Urinary bladder (tissue), 4 donors: ENCODE results near the gene MAP4K4. TPM values are rescaled to one million over a fixed set of nuclear protein-coding genes. Genes with fewer than 3 reads are reported as not detected.

ENCODE experiments used
- DNase-seq: peaks from one replicate; pipeline ENCODE4 v3.0.0-alpha.2; 2015; ENCODE audit errors: extremely low spot score
- H3K27ac ChIP-seq: one replicate; pipeline ENCODE4 v1.5.1; 2013; ENCODE audit warnings: low read depth, mild to moderate bottlenecking, moderate library complexity
- H3K36me3 ChIP-seq: one replicate; pipeline ENCODE4 v1.6.1; 2013; ENCODE audit warnings: mild to moderate bottlenecking, moderate library complexity; ENCODE audit not compliant: insufficient read depth
- H3K4me1 ChIP-seq: one replicate; pipeline ENCODE4 v1.6.1; 2013; ENCODE audit warnings: mild to moderate bottlenecking, moderate library complexity; ENCODE audit not compliant: insufficient read depth
- H3K4me3 ChIP-seq: one replicate; pipeline ENCODE4 v1.5.1; 2013; ENCODE audit warnings: low read depth, low read length
- WGBS: extraction: QIAGEN DNeasy Blood & Tissue Kit; methylation state at CpG from one replicate; pipeline ENCODE4 v1.1.7; 2013; 5-methylcytosine and 5-hydroxymethylcytosine counted together
- polyA plus RNA-seq: library from polyadenylated mRNA; stranded (reverse); fragments of 200-250 nt; gene quantifications from one replicate; pipeline ENCODE4 v1.2.3, GENCODE V29; 2013
- total RNA-seq: library from RNA; depleted of rRNA; stranded (reverse); fragments of >200 nt; gene quantifications from one replicate; pipeline ENCODE4 v1.2.3, GENCODE V29; 2014
- donor health status: healthy with polysubstance abuse.
- donor health status: healthy.

Gene MAP4K4
- total and polyA plus RNA-seq, 2 donors: 26.5 to 75.7 TPM

DNA sequence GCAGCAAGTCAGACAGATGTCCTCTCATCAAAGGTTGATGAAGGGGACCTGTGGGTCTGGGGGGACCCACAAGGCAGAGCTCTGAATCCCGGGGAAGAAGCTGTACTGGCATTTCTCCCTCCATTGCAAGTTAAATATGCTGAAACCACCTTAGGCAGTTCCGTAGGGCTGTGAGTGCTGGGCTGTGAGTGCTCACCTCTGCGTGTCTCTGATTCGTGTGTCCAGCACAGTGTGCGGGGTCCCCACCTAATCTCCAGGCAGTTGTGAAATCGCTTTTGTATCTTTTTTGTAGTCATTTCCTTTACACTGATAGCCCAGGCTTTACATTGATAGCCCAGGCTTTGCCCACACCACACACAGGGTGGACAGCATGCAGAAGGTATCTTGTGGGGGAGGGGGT is 80.6 kb downstream of the MAP4K4 start:
- Histone ChIP-seq H3K4me1 (peaks cover 2% of the 10 kb centered on the region), H3K36me3 (no peaks in the 10 kb centered on the region)
- whole genome bisulfite sequencing: 92% methylated on average over 6 of the region's 6 CpGs

DNA sequence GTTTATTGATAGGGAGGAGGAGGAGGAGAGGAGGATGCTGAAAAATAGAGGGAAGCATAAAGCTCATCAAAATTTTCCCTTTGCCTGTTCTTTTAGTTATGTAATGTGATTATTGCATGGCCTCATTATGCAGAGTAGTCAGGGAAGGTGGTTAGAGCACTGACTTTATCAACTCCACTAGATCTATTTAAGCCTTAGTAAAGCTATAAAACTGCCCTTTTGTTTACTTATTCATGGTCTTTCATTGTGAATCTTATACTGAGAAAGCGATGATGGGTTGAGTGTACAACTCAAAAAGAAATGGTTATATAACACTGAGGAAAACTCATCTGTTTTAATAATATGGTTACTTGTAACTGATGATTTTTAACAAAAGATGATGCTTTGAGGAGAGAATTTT is 81.7 kb downstream of the MAP4K4 start:
- no peak overlapping the region for H3K4me3 ChIP-seq
- H3K27ac ChIP-seq: no peak overlapping the region
- no peaks in the 10 kb centered on the region for H3K36me3 ChIP-seq
- no peak for DNase-seq
- 56% methylated on average over 1 of the region's 1 CpG for WGBS
- H3K4me1 ChIP-seq: peaks cover 2% of the 10 kb centered on the region

More for the DNA sequence above, 80.6 kb downstream of the MAP4K4 start:
- no peak overlapping the region for H3K27ac ChIP-seq
- DNase-seq: no peak
- H3K4me3 ChIP-seq: no peak overlapping the region

DNA sequence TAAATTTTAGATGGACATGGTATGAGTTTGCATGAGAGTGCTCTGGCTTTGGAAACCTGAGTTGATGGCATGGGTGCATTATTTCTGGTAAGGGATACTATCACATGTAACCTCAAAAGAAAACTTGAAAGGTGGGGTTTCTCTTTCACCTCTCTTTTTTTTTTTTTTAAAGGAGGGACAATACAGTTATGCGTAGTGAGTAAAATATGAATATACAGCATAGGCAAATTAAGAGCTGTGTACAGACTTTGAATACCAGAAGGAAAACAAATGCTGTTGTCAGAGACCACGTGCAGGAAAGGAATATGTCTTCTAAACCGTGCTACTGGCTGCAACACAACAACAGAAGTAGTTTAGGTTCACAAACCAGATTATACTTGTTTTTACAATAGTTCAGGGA is 82.1 kb downstream of the MAP4K4 start:
- Histone ChIP-seq H3K4me3 (no peak overlapping the region), H3K4me1 (peaks cover 2% of the 10 kb centered on the region), H3K36me3 (no peaks in the 10 kb centered on the region), H3K27ac (no peak overlapping the region)
- DNase-seq: no peak
- 83% methylated on average over 3 of the region's 3 CpGs for WGBS

DNA sequence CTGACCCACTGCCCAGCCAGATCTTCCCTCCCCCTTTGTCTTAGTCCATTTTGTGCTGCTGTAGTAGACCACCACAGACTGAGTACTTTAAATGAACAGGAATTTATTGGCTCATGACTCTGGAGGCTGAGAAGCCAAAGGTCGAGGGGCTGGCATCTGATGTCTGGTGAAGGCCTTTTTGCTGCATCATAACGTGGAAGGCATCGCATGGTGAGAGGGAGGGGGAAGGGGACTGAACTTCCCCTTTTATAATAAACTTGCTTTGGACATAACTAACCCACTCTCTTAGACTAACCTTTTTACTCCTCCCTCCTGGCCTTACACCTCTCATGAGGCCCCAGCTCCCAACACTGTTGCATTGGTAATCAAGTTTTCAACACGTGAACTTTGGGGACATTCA is 83.8 kb downstream of the MAP4K4 start:
- Histone ChIP-seq H3K4me3 (no peak overlapping the region), H3K36me3 (no peaks in the 10 kb centered on the region), H3K4me1 (peaks cover 2% of the 10 kb centered on the region), H3K27ac (no peak overlapping the region)
- DNase-seq: no peak
- WGBS: 71% methylated on average over 4 of the region's 4 CpGs

DNA sequence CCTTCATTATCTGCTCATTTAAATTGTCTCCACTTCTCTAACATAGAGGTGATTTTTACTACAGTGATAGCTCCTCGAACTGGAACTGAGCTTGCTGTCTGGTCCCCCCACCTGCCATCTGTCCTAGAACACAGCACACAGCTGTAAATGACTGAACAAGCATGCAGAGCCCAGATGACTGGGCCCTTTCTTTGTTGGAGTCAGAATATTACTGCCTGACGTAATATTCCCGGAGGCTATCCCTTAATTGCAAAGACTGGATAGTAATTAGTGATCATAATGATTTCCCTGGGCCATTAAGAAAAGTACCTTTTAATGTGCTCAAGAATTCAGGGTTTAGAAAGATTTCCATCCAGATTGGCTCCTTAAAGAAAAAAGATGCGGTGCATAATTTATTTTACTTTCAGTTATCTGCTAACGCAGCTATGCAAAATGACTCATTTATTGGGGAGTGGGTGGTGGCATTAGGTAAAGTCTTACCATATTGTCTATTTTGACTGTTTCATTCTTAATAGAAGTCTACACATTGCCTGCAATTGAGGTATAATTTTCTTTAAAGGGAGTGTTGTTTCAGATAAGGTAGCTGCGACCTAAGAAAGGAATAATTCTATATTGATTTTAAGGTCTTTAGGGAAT is 84.4 kb downstream of the MAP4K4 start:
- no peak overlapping the region for H3K27ac ChIP-seq
- no peaks in the 10 kb centered on the region for H3K36me3 ChIP-seq
- 82% methylated on average over 6 of the region's 6 CpGs for WGBS
- peaks cover 2% of the 10 kb centered on the region for H3K4me1 ChIP-seq
- H3K4me3 ChIP-seq: no peak overlapping the region
- DNase-seq: no peak

DNA sequence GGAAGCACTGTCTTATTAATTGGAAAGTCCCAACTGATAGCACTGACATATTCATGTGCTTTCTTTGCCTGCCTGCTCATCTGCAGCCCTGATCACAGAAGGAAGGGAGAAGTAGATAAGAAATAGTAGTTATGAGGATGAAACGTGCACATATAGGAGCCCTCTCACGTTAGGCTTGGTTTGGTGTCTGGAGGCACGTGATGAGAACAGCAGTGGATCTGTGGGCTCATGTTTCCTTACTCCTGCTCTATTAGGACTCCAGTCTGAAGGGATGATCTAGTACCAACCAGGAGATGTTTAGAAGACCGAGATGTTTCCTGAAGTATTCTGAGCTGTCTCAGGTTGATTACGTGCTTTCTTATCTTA is 84.9 kb downstream of the MAP4K4 start:
- no peak overlapping the region for H3K4me3 ChIP-seq
- 73% methylated on average over 5 of the region's 5 CpGs for WGBS
- no peaks in the 10 kb centered on the region for H3K36me3 ChIP-seq
- no peak for DNase-seq
- H3K4me1 ChIP-seq: peaks cover 2% of the 10 kb centered on the region
- no peak overlapping the region for H3K27ac ChIP-seq

DNA sequence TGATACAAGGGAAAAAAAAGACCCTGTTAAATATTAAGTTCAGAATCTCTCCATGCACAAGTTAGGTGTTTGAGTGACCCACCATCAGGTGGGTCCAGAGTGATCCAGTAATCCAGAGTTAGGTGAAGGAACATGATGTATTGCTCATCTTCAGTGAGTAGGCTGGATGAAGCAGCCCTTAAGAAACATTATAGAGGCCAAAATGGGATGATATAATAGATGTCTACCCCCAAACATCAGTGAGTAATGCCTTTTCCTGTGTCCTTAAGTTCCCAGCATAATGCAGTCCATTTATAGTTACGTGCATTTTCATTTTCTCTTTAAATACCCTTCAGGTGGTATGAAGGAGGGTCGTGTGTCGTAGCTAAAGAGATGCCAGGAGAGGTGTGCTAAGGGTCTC is 89.6 kb downstream of the MAP4K4 start:
- no peak overlapping the region for H3K4me3 ChIP-seq
- no peak overlapping the region for H3K27ac ChIP-seq
- peaks cover 2% of the 10 kb centered on the region for H3K4me1 ChIP-seq
- WGBS: 88% methylated on average over 3 of the region's 3 CpGs
- H3K36me3 ChIP-seq: peaks cover 2% of the 10 kb centered on the region
- DNase-seq: no peak

DNA sequence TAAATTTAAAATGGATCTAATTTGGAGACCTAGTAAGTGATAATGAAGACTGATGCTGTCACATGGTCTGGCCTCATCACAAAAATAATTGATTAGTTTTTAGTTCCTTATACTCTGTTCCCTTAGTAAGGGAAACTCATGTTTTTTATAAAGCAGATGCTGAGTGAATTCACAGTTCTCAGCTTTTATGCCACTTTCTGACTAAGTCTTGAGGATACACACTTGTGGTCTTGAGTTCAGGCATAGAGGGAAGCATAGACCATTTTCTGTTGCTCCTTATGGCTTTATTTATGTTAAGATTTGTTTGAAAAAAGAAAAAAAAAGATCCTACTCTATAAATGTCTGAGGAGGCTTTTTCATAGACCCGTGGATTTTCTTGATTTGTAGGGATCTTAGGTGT is 91.1 kb downstream of the MAP4K4 start:
- no peaks in the 10 kb centered on the region for H3K4me1 ChIP-seq

DNA sequence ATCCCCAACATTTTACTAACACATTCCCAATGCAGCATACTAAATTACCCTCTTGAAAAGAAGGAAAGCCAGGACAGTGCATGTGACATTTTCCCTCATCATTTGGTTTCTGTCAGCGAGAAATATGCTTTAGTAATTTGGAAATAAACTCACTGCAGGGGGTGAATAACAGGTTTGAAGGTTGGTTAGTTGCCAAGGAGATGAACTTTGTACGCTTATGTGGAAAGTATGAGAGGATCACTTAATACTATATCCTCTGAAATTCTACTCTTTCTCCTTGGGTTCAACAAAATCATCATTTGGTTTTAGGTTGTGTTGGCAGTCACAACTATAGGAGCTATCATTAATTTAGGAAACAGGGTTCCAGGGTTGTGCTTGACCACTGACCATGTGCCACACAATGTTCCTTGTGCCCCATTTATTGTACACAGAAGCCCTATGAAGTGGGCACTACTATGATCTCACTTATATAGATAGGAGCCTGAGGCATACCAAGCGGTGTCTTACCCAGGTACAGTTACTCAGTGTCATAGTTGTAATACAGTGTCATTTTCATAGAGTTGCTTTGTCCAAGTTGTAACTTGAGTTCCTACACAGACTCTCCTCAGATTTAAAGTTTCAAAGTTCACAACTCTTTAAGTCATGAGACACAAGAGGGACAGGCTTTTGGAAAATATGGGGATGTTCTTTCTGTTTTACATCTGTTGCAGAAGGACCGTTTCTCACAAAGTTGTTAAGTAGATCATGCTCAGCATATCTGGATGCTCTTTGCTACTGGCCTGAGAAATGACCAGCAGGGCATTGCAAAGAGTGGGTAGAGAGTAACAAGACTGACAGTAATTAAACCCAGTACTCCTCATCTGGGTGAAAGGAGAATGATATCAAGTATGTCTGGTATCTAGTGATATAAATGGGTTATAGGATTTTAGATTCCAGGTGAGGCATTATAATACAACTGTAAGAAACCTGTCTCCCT is 91.8 kb downstream of the MAP4K4 start:
- no peaks in the 10 kb centered on the region for H3K4me1 ChIP-seq
- peaks cover 2% of the 10 kb centered on the region for H3K36me3 ChIP-seq
- H3K4me3 ChIP-seq: no peak overlapping the region
- no peak overlapping the region for H3K27ac ChIP-seq
- no peak for DNase-seq
- 84% methylated on average over 4 of the region's 4 CpGs for WGBS

More for the DNA sequence above, 91.1 kb downstream of the MAP4K4 start:
- H3K36me3 ChIP-seq: peaks cover 2% of the 10 kb centered on the region
- no peak overlapping the region for H3K27ac ChIP-seq
- WGBS: 43% methylated on average over 1 of the region's 1 CpG
- no peak overlapping the region for H3K4me3 ChIP-seq
- no peak for DNase-seq

DNA sequence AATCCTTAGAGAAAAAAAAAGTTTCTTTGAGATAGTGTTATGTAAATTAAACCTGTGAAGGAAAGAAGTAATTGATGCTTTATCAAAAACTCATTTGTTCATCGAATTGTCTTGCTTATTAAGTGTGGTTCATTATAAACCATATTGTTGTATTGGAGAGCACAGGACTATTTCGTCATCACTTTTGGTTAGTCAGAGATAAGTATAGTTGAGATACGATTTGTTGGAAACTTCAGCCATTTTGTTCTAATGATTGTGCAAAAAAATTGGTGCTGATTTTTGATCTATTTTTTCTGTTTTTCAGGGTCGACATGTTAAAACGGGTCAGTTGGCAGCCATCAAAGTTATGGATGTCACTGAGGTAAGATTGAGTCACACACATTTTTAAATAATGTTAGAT is 92.9 kb downstream of the MAP4K4 start:
- no peak overlapping the region for H3K4me3 ChIP-seq
- no peak for DNase-seq
- peaks cover 2% of the 10 kb centered on the region for H3K36me3 ChIP-seq
- no peaks in the 10 kb centered on the region for H3K4me1 ChIP-seq
- H3K27ac ChIP-seq: peak overlapping the region; percentile 18
- WGBS: 80% methylated on average over 5 of the region's 5 CpGs

DNA sequence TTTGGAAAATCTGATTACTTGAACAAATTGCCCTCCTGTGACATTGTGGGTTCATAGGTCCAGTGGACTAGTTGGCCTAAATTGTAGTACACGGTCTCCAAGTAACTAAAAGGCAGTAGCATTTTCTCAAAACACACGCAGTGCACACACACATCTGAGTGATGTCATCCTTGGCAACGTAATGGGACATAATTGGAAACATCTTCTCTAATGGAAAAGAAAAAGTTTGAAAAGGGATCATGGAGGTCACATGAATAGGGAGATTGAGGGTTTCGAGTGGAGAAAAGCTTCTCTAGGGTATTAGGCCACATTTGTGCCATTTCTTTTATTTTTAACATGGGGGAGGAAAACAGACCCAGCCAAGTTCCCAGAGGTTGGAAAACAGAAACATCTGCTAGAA is 93.3 kb downstream of the MAP4K4 start:
- peak; percentile 40 for DNase-seq
- Histone ChIP-seq H3K36me3 (peaks cover 2% of the 10 kb centered on the region), H3K4me1 (no peaks in the 10 kb centered on the region), H3K27ac (peak overlapping the region; percentile 18), H3K4me3 (no peak overlapping the region)
- 31% methylated on average over 4 of the region's 4 CpGs for WGBS

DNA sequence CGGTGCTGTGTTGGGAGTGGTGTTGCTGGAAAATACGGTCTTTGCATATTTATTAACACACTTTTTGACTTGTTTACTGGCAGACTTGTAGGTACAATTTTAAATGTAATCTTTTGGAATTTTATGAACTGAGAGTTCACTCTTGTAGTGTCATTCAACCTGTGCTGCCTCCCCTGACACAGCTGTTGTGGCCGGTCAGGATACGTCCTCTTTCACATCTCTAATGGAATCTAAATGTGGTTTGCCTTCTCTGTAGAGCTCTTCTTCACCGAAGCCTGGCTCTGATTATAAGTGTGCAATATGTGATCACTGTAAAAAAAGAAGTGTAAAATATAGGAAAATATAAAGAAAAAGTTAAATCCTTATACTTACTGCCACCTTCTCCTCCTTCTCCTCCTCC is 94.7 kb downstream of the MAP4K4 start:
- Histone ChIP-seq H3K4me3 (no peak overlapping the region), H3K36me3 (peaks cover 2% of the 10 kb centered on the region), H3K4me1 (no peaks in the 10 kb centered on the region), H3K27ac (no peak overlapping the region)
- WGBS: 93% methylated on average over 5 of the region's 5 CpGs
- no peak for DNase-seq

DNA sequence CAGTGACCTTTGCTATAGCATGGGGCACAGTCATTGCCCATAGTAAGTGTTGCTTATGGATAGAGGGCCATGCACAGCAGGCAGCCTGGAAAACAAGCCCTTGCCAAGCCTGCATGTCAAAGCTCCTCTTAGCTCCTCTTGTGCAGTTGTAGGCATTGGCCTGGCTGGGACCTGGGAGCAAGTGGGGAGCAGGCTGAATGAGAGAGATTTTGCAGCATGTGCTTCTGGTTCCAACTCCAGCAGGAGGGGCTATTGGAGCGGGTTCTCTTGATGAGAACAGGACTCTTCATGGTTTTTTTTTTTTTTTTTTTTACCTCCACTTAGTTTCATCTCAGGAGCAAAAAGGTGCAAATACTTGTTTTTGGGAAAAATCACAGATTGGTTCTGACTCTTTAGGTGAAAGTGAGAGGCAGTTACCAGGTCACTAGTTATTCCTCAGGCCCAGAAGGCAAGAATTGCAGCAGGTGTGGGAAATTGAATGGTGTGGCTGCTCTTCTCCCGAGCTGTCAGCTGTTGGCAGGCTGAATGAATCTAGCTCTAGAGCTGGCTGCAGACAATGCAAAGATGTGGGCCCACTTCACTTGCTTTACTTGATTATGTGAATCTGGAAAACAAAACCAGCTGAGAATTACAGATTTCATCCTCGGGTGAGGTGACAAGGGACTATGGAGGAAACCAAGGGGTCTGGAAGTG is 95.9 kb downstream of the MAP4K4 start:
- H3K4me1 ChIP-seq: no peaks in the 10 kb centered on the region
- WGBS: 56% methylated on average over 3 of the region's 3 CpGs
- H3K36me3 ChIP-seq: peaks cover 2% of the 10 kb centered on the region
- no peak for DNase-seq
- no peak overlapping the region for H3K27ac ChIP-seq
- no peak overlapping the region for H3K4me3 ChIP-seq

DNA sequence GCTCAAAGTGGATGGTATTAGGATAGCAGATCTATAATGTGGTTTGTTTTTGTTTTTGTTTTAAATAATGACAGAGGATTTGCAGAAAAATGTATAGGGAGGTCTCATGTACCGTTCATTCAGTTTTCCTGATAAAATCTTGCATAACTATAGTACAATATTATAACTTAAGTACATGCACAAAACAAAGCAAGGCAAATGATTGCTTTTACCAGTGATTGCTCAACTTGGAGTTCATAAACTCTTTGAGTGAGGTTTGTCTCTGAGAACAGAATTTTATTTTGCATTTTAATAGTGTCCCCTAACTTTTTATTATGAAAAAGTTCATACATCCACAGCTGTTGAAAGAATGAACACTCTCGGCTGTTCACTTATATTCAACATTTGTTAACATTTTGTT is 96.6 kb downstream of the MAP4K4 start:
- H3K36me3 ChIP-seq: peaks cover 2% of the 10 kb centered on the region
- 55% methylated on average over 2 of the region's 2 CpGs for WGBS
- no peak for DNase-seq
- H3K4me3 ChIP-seq: no peak overlapping the region
- no peaks in the 10 kb centered on the region for H3K4me1 ChIP-seq
- H3K27ac ChIP-seq: no peak overlapping the region
